HL-60 (cell line): ENCODE measurements around the gene TBX18.

Experiments used
- GABPA ChIP-seq: IDR thresholded peaks from 2 replicates; pipeline ENCODE4 v1.6.1; 2012; ENCODE audit warnings: low read depth
- POLR2AphosphoS5 ChIP-seq: IDR thresholded peaks from 2 replicates; pipeline ENCODE4 v1.6.1; 2012; ENCODE audit warnings: low read depth
- SPI1 ChIP-seq: IDR thresholded peaks from 2 replicates; pipeline ENCODE4 v1.6.1; 2012; ENCODE audit warnings: low read depth, mild to moderate bottlenecking, borderline replicate concordance
- TF ChIP-seq, protein P1 (sequence below): IDR thresholded peaks from one replicate; pipeline ENCODE4 v1.5.1; 2011; ENCODE audit warnings: low read length, control low read depth, inconsistent platforms; ENCODE audit not compliant: insufficient read depth
- TF ChIP-seq, protein P2 (sequence below): IDR thresholded peaks from 2 replicates; pipeline ENCODE4 v1.6.1; 2012; ENCODE audit warnings: low read depth; ENCODE audit not compliant: insufficient replicate concordance

DNA sequence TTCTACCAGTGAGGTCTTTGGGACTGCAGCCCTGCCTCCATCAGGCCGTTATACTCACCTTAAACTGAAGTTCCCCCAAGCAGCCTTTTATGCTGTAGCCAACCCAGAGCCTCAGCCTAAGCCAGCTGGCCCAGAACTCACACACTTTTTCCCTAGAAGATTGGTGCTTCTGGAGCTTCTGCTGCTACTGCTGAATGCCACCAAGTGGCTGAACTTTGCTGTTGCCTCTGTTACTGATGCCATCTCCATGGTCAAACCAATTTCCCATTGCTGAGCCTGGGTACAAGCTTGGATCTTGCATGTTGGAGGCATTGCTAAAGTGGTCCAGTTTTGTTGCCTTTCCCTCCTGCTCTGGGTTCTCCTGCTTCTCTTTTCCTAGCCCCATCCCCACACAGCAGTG lies 15.0 kb upstream of the TBX18 start:
- TF ChIP-seq, protein P1, sequence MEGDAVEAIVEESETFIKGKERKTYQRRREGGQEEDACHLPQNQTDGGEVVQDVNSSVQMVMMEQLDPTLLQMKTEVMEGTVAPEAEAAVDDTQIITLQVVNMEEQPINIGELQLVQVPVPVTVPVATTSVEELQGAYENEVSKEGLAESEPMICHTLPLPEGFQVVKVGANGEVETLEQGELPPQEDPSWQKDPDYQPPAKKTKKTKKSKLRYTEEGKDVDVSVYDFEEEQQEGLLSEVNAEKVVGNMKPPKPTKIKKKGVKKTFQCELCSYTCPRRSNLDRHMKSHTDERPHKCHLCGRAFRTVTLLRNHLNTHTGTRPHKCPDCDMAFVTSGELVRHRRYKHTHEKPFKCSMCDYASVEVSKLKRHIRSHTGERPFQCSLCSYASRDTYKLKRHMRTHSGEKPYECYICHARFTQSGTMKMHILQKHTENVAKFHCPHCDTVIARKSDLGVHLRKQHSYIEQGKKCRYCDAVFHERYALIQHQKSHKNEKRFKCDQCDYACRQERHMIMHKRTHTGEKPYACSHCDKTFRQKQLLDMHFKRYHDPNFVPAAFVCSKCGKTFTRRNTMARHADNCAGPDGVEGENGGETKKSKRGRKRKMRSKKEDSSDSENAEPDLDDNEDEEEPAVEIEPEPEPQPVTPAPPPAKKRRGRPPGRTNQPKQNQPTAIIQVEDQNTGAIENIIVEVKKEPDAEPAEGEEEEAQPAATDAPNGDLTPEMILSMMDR, result no peak
- TF ChIP-seq, protein P2, sequence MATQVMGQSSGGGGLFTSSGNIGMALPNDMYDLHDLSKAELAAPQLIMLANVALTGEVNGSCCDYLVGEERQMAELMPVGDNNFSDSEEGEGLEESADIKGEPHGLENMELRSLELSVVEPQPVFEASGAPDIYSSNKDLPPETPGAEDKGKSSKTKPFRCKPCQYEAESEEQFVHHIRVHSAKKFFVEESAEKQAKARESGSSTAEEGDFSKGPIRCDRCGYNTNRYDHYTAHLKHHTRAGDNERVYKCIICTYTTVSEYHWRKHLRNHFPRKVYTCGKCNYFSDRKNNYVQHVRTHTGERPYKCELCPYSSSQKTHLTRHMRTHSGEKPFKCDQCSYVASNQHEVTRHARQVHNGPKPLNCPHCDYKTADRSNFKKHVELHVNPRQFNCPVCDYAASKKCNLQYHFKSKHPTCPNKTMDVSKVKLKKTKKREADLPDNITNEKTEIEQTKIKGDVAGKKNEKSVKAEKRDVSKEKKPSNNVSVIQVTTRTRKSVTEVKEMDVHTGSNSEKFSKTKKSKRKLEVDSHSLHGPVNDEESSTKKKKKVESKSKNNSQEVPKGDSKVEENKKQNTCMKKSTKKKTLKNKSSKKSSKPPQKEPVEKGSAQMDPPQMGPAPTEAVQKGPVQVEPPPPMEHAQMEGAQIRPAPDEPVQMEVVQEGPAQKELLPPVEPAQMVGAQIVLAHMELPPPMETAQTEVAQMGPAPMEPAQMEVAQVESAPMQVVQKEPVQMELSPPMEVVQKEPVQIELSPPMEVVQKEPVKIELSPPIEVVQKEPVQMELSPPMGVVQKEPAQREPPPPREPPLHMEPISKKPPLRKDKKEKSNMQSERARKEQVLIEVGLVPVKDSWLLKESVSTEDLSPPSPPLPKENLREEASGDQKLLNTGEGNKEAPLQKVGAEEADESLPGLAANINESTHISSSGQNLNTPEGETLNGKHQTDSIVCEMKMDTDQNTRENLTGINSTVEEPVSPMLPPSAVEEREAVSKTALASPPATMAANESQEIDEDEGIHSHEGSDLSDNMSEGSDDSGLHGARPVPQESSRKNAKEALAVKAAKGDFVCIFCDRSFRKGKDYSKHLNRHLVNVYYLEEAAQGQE, result no peak
- TF ChIP-seq POLR2AphosphoS5 (no peak), SPI1 (no peak), GABPA (no peak)
